Fibroblast of skin of scalp (primary cell): ENCODE data around the gene ITIH4.

Experiments used
- DNase-seq: peaks from one replicate; pipeline ENCODE4 v3.0.0-alpha.2; 2013

The ITIH4 gene

DNA sequence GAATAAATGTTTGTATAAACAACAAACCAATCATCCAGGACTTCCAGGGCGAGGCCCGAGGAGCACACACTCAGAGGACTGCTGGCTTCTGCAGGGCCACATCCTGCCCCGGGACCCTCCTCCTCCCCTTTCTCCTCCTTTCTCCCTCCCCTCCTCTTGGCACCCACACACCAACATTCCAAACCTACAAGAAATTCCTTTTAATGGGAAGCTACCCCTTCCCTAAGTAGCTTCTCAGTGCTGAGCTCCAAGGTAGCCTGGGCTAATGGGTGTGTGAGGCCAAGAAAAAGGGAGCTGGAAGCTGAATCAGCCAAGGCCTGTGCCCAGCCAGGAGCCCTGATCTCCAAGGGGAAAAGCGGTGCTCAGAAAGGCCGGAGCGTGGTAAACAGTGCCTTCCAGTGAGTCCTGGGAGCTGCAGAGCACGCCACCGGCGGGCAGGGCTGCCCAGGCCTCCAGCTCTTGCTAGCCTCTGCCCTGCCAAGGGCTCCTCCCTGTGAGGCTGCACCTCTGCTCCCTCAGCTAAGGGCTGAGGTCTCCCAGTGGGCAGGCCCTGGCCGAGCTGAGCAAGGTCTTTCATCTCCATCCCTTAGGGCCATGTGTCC, 32.0 kb downstream of the ITIH4 start:
- DNase-seq: no peak

DNA sequence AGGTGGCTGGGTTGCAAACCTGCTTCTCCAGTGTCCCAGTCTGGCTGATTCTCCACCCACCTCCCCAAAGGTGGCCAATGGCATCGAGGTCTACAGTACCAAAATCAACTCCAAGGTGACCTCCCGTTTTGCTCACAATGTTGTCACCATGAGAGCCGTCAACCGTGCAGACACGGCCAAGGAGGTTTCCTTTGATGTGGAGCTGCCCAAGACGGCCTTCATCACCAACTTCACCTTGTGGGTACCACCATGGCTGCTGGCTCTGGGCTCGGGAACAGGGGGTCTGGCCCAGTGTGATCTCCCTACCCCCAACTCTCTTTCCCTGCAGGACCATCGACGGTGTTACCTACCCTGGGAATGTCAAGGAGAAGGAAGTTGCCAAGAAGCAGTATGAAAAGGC, 34.1 kb downstream of the ITIH4 start:
- no peak for DNase-seq

GRCh38 chr3:52795298-52795900, 35.1 kb downstream of the ITIH4 start:
- no peak for DNase-seq

GRCh38 chr3:52794612-52795099, 35.8 kb downstream of the ITIH4 start, which contains the start of gene ITIH3:
Gene ITIH3 (plus strand): TSS chr3:52794796. CDS start chr3:52794804, 8 bp downstream.
- no peak for DNase-seq

GRCh38 chr3:52793702-52794611, 36.5 kb downstream of the ITIH4 start:
- no peak for DNase-seq

GRCh38 chr3:52792961-52793695, 37.3 kb downstream of the ITIH4 start:
- peak; percentile 26 for DNase-seq

DNA sequence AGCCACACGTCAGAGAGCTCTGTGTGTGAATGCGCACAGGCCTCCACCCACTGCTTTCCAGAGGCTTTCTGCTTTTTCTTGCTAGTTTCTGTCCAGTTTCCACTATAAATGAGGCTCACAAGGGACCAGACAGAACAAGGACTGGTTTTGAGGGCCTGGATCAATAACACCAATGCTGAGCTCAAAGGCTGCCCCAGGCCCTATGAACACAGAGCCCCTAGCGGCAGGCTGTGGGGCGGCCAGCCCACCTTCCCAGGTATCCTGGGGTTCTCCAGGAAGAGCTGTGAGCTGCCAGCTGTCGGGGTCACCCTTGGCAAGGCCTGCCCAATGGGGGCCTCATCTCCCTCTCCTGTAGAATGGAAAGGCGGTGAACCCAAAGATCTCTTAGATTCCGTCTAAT, 38.1 kb downstream of the ITIH4 start:
- no peak for DNase-seq

- no peak for DNase-seq
These were observed 38.5 kb downstream of the ITIH4 start for GRCh38 chr3:52791928-52792327.

DNA sequence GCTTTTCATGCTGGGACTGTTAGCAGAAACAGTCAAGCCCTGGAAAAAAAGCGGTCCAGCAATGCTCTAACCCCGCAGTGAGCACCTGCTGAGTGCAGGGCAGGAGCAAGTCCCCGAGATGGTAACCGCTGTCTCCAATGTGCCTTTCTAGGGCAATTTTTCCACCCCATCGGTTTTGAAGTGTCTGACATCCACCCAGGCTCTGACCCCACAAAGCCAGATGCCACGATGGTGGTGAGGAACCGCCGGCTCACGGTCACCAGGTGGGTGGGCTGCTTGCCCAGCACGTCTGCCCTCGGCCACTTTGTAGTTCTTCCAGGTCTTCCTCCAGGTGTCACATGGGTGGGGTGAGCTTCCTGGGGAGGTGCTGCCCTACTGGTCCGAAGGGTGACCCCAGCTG, 39.1 kb downstream of the ITIH4 start:
- no peak for DNase-seq

GRCh38 chr3:52790741-52791140, 39.7 kb downstream of the ITIH4 start:
- DNase-seq: no peak

DNA sequence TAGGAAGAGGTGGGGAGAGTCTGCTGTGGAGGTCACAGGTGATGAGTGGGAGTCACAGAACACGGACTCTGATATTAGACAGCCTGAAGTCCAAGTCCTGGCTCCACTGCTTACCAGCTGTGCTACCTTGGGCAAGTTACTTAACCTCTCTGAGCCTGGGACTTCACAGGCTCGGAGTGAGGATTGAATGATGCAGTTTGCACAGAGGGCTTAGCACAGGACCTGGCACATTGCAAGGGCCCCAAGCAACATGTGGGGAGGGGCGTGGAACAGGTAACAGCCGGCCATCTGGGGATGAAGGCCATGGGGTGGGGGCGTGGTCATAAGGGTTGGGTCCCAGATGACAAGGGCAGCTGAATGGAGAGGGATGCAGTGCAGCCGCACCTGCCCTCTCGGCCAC, 40.1 kb downstream of the ITIH4 start:
- no peak for DNase-seq

GRCh38 chr3:52789746-52790040, 40.8 kb downstream of the ITIH4 start:
- DNase-seq: no peak

DNA sequence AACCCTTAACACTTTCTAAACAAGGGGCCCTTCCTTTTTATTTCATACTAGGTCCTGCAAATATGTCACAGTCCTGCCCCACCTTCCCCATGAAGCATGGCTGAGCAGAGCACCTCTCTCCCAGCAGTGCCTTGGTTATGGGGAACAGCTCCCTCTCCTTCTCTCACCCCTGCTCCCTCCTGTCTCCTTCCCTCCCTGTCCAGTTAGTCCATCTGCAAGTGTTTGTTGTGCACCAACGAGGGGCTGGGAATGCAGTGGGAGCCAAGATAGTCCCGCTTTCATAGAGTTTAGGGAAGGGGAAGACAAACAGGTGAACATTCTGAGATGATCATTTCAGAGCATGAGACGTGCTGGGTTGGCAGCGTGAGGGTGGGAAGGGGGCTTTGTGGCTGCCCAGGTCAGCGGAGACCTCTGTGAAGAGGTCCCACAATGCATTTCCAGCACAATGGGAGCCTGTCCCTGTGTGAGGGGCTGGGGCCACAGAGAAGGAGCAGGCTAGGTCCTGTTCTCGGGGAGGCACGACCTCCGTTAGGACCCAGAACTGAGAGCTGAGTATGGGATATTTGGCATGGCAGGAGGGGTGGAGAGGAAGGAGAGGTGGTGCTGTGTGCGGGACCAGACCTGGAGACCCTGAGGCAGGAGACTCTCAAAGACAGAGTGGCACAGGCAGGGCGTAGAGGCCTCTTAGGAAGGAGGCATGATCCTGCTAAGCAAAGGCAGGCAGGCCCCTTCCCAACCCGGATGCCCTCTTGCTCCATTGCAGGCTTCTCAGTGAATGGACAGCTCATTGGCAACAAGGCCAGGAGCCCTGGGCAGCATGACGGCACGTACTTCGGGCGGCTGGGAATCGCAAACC, 41.4 kb downstream of the ITIH4 start:
- DNase-seq: no peak

DNA sequence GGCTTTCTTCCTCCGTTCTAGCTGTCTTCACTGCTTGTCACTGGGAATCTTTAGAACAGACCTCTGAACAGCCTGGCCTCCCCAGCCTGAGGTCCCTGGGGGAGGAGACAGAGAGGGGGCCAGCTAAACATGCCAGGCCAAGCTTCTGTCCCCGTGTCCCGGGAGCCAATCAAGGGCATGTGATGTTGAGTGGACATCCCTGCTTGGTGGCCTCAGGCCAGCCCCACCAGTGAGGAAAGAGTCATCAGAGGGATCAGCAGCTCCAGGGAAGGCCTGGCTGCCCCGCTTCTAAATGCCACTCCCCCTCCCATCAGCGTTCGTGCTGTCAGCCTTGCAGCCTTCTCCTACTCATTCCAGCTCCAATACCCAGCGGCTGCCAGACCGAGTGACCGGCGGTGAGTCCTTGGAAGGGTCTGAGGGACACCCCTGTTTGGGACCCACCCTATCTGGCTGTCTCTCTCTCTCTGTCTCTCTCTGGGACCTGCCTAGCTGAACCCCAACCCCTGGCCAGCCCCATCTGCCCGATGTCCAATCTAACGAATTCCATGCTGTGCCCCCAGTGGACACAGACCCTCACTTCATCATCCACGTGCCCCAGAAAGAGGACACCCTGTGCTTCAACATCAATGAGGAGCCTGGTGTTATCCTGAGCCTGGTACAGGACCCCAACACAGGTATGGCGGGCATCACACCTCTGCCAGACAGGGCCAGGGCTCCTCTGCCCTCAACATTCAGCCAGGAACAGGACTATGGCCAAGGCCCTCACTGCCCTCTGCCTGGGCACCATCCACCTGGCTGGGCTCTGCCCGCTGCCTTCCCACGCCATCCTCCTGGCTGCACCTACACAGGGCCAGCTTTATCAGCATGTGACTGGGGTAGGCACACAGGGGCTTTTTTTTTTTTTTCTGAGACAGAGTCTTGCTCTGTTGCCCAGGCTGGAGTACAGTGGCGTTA, 42.5 kb downstream of the ITIH4 start:
- DNase-seq: no peak

DNA sequence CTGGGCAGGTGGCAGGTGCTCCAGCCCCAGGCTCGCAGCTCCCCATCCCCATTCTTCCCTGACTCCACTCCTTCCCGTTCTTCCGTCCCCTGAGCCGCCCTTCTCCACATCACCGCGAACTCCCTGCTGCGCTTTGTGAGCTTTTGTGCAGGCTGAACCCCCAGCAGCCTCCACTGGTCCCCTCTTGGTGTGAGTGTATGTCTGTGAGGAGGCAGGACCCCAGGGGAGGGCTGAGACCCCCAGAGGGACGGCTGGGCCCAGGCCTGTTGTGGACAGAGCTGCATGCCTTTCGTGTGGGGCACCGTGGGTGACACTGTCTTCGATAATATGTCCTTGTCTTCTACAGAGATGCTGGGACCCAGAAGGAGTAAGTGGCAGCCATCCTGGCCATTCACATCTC, 43.2 kb downstream of the ITIH4 start:
- DNase-seq: no peak

GRCh38 chr3:52786330-52787215, 43.9 kb downstream of the ITIH4 start:
- DNase-seq: no peak

DNA sequence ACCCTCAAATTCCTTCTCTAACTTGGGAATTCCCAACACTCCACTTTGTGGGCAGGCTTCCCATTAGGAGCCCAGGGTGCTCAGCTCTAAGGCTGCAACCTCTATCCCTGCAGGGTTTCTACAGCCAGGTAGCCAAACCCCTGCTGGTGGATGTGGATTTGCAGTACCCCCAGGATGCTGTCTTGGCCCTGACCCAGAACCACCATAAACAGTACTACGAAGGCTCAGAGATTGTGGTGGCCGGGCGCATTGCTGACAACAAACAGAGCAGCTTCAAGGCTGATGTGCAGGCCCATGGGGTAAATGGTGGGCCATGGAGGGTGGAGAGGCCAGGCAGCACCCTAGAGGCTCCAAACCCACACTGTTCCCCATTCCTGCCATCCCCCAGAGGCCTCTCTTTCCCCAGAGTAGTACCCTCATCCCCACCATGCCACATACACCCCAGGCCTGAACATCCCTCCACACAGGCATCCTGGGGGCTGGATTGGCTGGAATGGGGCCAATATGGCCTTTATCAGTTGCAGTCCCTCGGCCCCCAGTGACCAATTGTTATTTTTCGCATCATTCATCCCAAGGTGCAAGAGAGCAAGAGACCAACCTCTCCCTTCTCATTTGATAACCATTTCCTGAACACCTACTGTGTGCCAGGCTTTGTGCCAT, 45.4 kb downstream of the ITIH4 start:
- DNase-seq: no peak

DNA sequence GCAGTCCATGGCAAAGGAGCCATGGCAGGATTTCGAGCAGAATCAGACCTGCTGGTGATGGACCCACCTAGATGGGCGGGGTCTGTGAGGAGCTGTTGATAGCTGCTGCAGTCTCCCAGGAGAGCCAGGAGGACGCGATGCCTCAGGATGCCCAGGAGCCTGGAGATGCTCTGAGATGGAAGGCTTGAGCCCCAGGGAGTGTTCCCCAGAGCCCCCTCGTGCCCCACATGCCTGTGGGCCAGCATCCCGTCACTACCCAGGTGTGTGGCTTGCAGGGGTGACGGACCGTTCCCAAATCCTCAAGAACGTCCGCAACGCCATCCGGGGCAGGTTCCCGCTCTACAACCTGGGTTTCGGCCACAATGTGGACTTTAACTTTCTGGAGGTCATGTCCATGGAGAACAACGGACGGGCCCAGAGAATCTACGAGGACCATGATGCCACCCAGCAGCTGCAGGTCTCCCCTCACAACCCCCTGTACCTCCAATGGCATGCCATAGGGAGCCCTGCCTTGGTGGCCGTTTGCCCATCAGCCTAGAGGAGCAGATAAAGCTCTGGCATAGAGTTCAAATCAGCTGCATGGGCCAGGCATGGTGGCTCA, 46.4 kb downstream of the ITIH4 start:
- no peak for DNase-seq

- no peak for DNase-seq
These were observed 47.3 kb downstream of the ITIH4 start for GRCh38 chr3:52783211-52783555.
